ENCODE results near the gene HEPHL1. TPM values are rescaled to one million over a fixed set of nuclear protein-coding genes. Genes with fewer than 3 reads are reported as not detected.

HEPHL1 gene
- total and polyA plus RNA-seq, 2 experiments from 2014 or later, result 0.07 to 0.21 TPM

GRCh38 chr11:94111241-94111640 is 90.1 kb downstream of the HEPHL1 start:
- H3K4me3 ChIP-seq, result no peak overlapping the region
- peaks cover 4% of the 10 kb centered on the region for H3K27me3 Mint-ChIP-seq (ENCODE audit: insufficient read depth, low read depth, poor library complexity)
- H3K27ac ChIP-seq (ENCODE audit: low read depth), result no peak overlapping the region
- H3K4me1 Mint-ChIP-seq, result peaks cover 21% of the 10 kb centered on the region
- H3K4me3 Mint-ChIP-seq, result no peak overlapping the region
- H3K9me3 Mint-ChIP-seq, result peaks cover 7% of the 10 kb centered on the region
- no peak overlapping the region for H3K4me2 ChIP-seq
- H3K36me3 ChIP-seq (ENCODE audit: insufficient read depth), result no peaks in the 10 kb centered on the region
- peaks cover 21% of the 10 kb centered on the region for H3K4me1 ChIP-seq (ENCODE audit: insufficient read depth)
- H3K27me3 ChIP-seq (ENCODE audit: insufficient read depth), result no peaks in the 10 kb centered on the region
- peaks cover 15% of the 10 kb centered on the region for H3K36me3 Mint-ChIP-seq (ENCODE audit: low read depth)
- H3K27ac Mint-ChIP-seq, result no peak overlapping the region
- no peak for TF ChIP-seq EZH2phosphoT487 (IDR thresholded peaks at IDR 0.05; ENCODE audit: unreplicated experiment)
- ATAC-seq (no peak), DNase-seq (ENCODE audit: low spot score) (no peak)
- peaks cover 13% of the 10 kb centered on the region for H3K9me2 ChIP-seq (ENCODE audit: insufficient read depth)
- no peaks in the 10 kb centered on the region for H4K20me1 ChIP-seq (replicated peaks; ENCODE audit: insufficient read depth)
- H3K79me2 ChIP-seq (replicated peaks; ENCODE audit: insufficient read depth), result no peaks in the 10 kb centered on the region
- no peaks in the 10 kb centered on the region for H3F3A ChIP-seq (replicated peaks; ENCODE audit: low read depth)
- no peak overlapping the region for H2AFZ ChIP-seq

GRCh38 chr11:94111660-94112059 is 90.5 kb downstream of the HEPHL1 start:
- Mint-ChIP-seq H3K4me1 (peaks cover 21% of the 10 kb centered on the region), H3K9me3 (peaks cover 5% of the 10 kb centered on the region), H3K4me3 (no peak overlapping the region), H3K27me3 (ENCODE audit: insufficient read depth, low read depth, poor library complexity) (peaks cover 4% of the 10 kb centered on the region), H3K27ac (no peak overlapping the region), H3K36me3 (ENCODE audit: low read depth) (peaks cover 13% of the 10 kb centered on the region)
- H3K36me3 ChIP-seq (ENCODE audit: insufficient read depth), result no peaks in the 10 kb centered on the region
- H3K4me3 ChIP-seq, result no peak overlapping the region
- DNase-seq (ENCODE audit: low spot score), result no peak
- H2AFZ ChIP-seq, result no peak overlapping the region
- H3K4me2 ChIP-seq, result no peak overlapping the region
- peaks cover 13% of the 10 kb centered on the region for H3K9me2 ChIP-seq (ENCODE audit: insufficient read depth)
- H3F3A ChIP-seq (replicated peaks; ENCODE audit: low read depth), result no peaks in the 10 kb centered on the region
- H3K79me2 ChIP-seq (replicated peaks; ENCODE audit: insufficient read depth), result no peaks in the 10 kb centered on the region
- no peak overlapping the region for H3K27ac ChIP-seq (ENCODE audit: low read depth)
- no peaks in the 10 kb centered on the region for H4K20me1 ChIP-seq (replicated peaks; ENCODE audit: insufficient read depth)
- no peak for ATAC-seq
- H3K4me1 ChIP-seq (ENCODE audit: insufficient read depth), result peaks cover 21% of the 10 kb centered on the region
- no peaks in the 10 kb centered on the region for H3K27me3 ChIP-seq (ENCODE audit: insufficient read depth)
- TF ChIP-seq CREB1 (CRISPR knock-in tag; IDR thresholded peaks at IDR 0.05; ENCODE audit: low read depth), result no peak
- TF ChIP-seq ETS1 (IDR thresholded peaks at IDR 0.05), result no peak
- no peak for TF ChIP-seq EZH2 (IDR thresholded peaks at IDR 0.05; ENCODE audit: low read depth, unreplicated experiment)
- no peak for TF ChIP-seq ZNF331 (CRISPR knock-in tag; IDR thresholded peaks at IDR 0.05; ENCODE audit: low read depth)
- TF ChIP-seq JUNB (IDR thresholded peaks at IDR 0.05; ENCODE audit: unreplicated experiment), result no peak
- no peak for TF ChIP-seq ZNF114 (CRISPR knock-in tag; IDR thresholded peaks at IDR 0.05)
- TF ChIP-seq, protein P1, sequence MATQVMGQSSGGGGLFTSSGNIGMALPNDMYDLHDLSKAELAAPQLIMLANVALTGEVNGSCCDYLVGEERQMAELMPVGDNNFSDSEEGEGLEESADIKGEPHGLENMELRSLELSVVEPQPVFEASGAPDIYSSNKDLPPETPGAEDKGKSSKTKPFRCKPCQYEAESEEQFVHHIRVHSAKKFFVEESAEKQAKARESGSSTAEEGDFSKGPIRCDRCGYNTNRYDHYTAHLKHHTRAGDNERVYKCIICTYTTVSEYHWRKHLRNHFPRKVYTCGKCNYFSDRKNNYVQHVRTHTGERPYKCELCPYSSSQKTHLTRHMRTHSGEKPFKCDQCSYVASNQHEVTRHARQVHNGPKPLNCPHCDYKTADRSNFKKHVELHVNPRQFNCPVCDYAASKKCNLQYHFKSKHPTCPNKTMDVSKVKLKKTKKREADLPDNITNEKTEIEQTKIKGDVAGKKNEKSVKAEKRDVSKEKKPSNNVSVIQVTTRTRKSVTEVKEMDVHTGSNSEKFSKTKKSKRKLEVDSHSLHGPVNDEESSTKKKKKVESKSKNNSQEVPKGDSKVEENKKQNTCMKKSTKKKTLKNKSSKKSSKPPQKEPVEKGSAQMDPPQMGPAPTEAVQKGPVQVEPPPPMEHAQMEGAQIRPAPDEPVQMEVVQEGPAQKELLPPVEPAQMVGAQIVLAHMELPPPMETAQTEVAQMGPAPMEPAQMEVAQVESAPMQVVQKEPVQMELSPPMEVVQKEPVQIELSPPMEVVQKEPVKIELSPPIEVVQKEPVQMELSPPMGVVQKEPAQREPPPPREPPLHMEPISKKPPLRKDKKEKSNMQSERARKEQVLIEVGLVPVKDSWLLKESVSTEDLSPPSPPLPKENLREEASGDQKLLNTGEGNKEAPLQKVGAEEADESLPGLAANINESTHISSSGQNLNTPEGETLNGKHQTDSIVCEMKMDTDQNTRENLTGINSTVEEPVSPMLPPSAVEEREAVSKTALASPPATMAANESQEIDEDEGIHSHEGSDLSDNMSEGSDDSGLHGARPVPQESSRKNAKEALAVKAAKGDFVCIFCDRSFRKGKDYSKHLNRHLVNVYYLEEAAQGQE (IDR thresholded peaks at IDR 0.05; ENCODE audit: unreplicated experiment), result no peak
- no peak for TF ChIP-seq EZH2phosphoT487 (IDR thresholded peaks at IDR 0.05; ENCODE audit: unreplicated experiment)
- TF ChIP-seq, protein P2, sequence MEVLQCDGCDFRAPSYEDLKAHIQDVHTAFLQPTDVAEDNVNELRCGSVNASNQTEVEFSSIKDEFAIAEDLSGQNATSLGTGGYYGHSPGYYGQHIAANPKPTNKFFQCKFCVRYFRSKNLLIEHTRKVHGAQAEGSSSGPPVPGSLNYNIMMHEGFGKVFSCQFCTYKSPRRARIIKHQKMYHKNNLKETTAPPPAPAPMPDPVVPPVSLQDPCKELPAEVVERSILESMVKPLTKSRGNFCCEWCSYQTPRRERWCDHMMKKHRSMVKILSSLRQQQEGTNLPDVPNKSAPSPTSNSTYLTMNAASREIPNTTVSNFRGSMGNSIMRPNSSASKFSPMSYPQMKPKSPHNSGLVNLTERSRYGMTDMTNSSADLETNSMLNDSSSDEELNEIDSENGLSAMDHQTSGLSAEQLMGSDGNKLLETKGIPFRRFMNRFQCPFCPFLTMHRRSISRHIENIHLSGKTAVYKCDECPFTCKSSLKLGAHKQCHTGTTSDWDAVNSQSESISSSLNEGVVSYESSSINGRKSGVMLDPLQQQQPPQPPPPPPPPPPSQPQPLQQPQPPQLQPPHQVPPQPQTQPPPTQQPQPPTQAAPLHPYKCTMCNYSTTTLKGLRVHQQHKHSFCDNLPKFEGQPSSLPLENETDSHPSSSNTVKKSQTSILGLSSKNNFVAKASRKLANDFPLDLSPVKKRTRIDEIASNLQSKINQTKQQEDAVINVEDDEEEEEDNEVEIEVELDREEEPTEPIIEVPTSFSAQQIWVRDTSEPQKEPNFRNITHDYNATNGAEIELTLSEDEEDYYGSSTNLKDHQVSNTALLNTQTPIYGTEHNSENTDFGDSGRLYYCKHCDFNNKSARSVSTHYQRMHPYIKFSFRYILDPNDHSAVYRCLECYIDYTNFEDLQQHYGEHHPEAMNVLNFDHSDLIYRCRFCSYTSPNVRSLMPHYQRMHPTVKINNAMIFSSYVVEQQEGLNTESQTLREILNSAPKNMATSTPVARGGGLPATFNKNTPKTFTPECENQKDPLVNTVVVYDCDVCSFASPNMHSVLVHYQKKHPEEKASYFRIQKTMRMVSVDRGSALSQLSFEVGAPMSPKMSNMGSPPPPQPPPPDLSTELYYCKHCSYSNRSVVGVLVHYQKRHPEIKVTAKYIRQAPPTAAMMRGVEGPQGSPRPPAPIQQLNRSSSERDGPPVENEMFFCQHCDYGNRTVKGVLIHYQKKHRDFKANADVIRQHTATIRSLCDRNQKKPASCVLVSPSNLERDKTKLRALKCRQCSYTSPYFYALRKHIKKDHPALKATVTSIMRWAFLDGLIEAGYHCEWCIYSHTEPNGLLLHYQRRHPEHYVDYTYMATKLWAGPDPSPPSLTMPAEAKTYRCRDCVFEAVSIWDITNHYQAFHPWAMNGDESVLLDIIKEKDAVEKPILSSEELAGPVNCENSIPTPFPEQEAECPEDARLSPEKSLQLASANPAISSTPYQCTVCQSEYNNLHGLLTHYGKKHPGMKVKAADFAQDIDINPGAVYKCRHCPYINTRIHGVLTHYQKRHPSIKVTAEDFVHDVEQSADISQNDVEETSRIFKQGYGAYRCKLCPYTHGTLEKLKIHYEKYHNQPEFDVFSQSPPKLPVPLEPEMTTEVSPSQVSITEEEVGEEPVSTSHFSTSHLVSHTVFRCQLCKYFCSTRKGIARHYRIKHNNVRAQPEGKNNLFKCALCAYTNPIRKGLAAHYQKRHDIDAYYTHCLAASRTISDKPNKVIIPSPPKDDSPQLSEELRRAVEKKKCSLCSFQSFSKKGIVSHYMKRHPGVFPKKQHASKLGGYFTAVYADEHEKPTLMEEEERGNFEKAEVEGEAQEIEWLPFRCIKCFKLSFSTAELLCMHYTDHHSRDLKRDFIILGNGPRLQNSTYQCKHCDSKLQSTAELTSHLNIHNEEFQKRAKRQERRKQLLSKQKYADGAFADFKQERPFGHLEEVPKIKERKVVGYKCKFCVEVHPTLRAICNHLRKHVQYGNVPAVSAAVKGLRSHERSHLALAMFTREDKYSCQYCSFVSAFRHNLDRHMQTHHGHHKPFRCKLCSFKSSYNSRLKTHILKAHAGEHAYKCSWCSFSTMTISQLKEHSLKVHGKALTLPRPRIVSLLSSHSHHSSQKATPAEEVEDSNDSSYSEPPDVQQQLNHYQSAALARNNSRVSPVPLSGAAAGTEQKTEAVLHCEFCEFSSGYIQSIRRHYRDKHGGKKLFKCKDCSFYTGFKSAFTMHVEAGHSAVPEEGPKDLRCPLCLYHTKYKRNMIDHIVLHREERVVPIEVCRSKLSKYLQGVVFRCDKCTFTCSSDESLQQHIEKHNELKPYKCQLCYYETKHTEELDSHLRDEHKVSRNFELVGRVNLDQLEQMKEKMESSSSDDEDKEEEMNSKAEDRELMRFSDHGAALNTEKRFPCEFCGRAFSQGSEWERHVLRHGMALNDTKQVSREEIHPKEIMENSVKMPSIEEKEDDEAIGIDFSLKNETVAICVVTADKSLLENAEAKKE (CRISPR knock-in tag; IDR thresholded peaks at IDR 0.05), result no peak
